PC-3 (cell line): Measurements from ENCODE around the gene CHRM2. TPM values are rescaled to one million over a fixed set of nuclear protein-coding genes. Genes with fewer than 3 reads are reported as not detected.

ENCODE experiments used
- ATAC-seq: fragments of 200-7000 bp; cut with Tn5 transposase; 2 replicates; pipeline ENCODE4 v1.9.1; 2020; ENCODE audit warnings: mild to moderate bottlenecking, moderate library complexity
- BruUV-seq: library from RNA; stranded (reverse); fragments of 400-500 nt; replicated peaks from 2 replicates; lab custom pipeline; 2021; lab: Mats Ljungman, UMichigan
- CTCF ChIA-PET: fragments of 300-600 bp; sonication (Branson Sonifier 250); formaldehyde crosslinking; loops from one replicate; lab custom pipeline; 2022; ENCODE audit warnings: antibody characterized with exemption; lab: Charles Lee
- POLR2A ChIA-PET: fragments of 300-600 bp; sonication (Branson Sonifier 250); formaldehyde crosslinking; loops from one replicate; lab custom pipeline; 2022; ENCODE audit warnings: antibody characterized with exemption; ENCODE audit not compliant: unreplicated experiment; lab: Charles Lee
- DNase-seq: peaks from one replicate; pipeline ENCODE4 v3.0.0-alpha.2; 2015
- H2AFZ ChIP-seq: fragments of 300-600 bp; sonication (generic); 2 replicates; pipeline ENCODE4 v1.6.0; 2016; ENCODE audit warnings: antibody characterized with exemption, low read length
- H3F3A ChIP-seq: fragments of 300-600 bp; sonication (generic); one replicate; pipeline ENCODE4 v1.6.0; 2017; ENCODE audit warnings: antibody characterized with exemption, low read length, control low read depth, mild to moderate bottlenecking; ENCODE audit not compliant: unreplicated experiment
- H3K27ac ChIP-seq: fragments of 300-600 bp; sonication (generic); 2 replicates; pipeline ENCODE4 v1.5.1; 2016; ENCODE audit warnings: mild to moderate bottlenecking, low read length
- H3K27me3 ChIP-seq: fragments of 300-600 bp; sonication (generic); 2 replicates; pipeline ENCODE4 v1.6.1; 2016; ENCODE audit warnings: low read length, mixed read lengths
- H3K36me3 ChIP-seq: fragments of 300-600 bp; sonication (generic); 2 replicates; pipeline ENCODE4 v1.6.1; 2016; ENCODE audit warnings: low read depth, mixed run types, low read length, mixed read lengths
- H3K4me1 ChIP-seq: fragments of 300-600 bp; sonication (generic); 2 replicates; pipeline ENCODE4 v1.5.1; 2016; ENCODE audit warnings: low read length; ENCODE audit not compliant: insufficient read depth
- H3K4me2 ChIP-seq: fragments of 300-600 bp; sonication (generic); 2 replicates; pipeline ENCODE4 v1.6.0; 2016; ENCODE audit warnings: low read length
- H3K4me3 ChIP-seq: fragments of 300-600 bp; sonication (generic); 2 replicates; pipeline ENCODE4 v1.5.1; 2016; ENCODE audit warnings: mild to moderate bottlenecking, low read length, mixed read lengths
- H3K79me2 ChIP-seq: fragments of 300-600 bp; sonication (generic); 2 replicates; pipeline ENCODE4 v1.6.1; 2017; ENCODE audit warnings: low read length, mixed read lengths
- H3K9ac ChIP-seq: fragments of 300-600 bp; sonication (generic); 2 replicates; pipeline ENCODE4 v1.6.0; 2016; ENCODE audit warnings: mild to moderate bottlenecking, low read length
- H3K9me2 ChIP-seq: fragments of 300-600 bp; sonication (generic); replicated peaks from 2 replicates; pipeline ENCODE4 v1.6.1; 2016; ENCODE audit warnings: mixed run types, low read length, mixed read lengths
- H3K9me3 ChIP-seq: fragments of 300-600 bp; sonication (generic); 2 replicates; pipeline ENCODE4 v1.6.1; 2016; ENCODE audit warnings: low read length, mixed read lengths
- H4K20me1 ChIP-seq: fragments of 300-600 bp; sonication (generic); 2 replicates; pipeline ENCODE4 v1.6.1; 2016; ENCODE audit warnings: low read length, mixed read lengths
- CTCF ChIP-seq: fragments of 300-600 bp; sonication (generic); conservative IDR thresholded peaks from 2 replicates; pipeline ENCODE4 v1.5.1; 2017; ENCODE audit warnings: antibody characterized with exemption, low read depth, mild to moderate bottlenecking, low read length
- EZH2 ChIP-seq: fragments of 300-600 bp; sonication (generic); IDR thresholded peaks from one replicate; pipeline ENCODE4 v1.6.1; 2017; ENCODE audit warnings: antibody characterized with exemption, mild to moderate bottlenecking, low read length; ENCODE audit not compliant: unreplicated experiment
- EZH2phosphoT487 ChIP-seq: fragments of 300-600 bp; sonication (generic); IDR thresholded peaks from 2 replicates; pipeline ENCODE4 v1.6.1; 2018; ENCODE audit warnings: mild to moderate bottlenecking, antibody characterized with exemption, low read length, borderline replicate concordance
- intact Hi-C: fragments of 100-400 bp; cut with micrococcal nuclease; formaldehyde crosslinking; loops from 2 replicates; pipeline ENCODE4 v1.9.0; 2023
- total RNA-seq: library from RNA; depleted of rRNA; stranded (reverse); fragments of >200 nt; gene quantifications from 2 replicates; pipeline ENCODE4 v1.2.3, GENCODE V29; 2014

Gene CHRM2
- total RNA-seq, 1 experiment from 2014 or later, result not detected

DNA sequence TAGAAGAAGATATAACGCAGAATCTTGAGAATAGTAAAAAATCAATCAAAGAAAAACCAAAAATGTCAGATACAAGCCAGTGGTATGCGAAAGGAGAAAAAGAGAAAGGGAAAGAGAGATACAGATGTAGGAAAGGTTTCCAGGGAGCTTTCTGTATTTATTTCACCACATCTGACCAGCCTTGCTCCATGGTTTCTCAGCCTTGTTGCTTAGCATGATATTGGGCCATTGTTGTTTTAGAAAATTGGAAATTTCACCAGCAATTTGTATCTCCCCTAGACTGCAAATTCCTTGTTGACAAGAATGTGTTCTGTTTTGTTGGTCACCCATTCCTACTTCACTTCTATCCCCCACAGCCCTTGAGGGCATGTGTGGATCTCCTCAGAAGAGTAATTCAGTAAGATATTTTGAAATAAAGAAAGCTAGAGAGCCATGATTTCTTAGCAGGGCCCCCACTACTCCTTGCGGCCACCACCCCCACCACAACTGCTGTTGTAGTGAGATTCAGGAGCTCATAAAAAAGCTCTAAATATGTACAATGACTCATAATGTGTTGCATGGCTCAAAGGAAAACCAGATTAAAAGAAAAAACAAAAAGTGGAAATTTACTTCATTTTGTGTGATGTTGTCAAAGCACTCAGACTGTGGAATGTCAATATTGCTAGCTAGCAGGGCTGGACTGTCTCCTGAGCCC lies 138.7 kb downstream of the CHRM2 start:
- peak; percentile 72 for ATAC-seq

GRCh38 chr7:137009404-137009803 lies 141.0 kb downstream of the CHRM2 start:
- CTCF ChIA-PET, result no interaction called here
- H3K4me3 ChIP-seq, result no peak overlapping the region
- no peaks in the 10 kb centered on the region for H3K79me2 ChIP-seq
- no peak overlapping the region for H2AFZ ChIP-seq
- no peaks in the 10 kb centered on the region for H3K9me2 ChIP-seq
- TF ChIP-seq EZH2 (no peak), EZH2phosphoT487 (no peak), CTCF (no peak)
- no peak overlapping the region for H3K27ac ChIP-seq
- no peaks in the 10 kb centered on the region for H4K20me1 ChIP-seq
- no peak overlapping the region for H3K9ac ChIP-seq
- ATAC-seq (no peak), DNase-seq (no peak)
- no TSS peak for BruUV-seq
- H3K9me3 ChIP-seq, result no peaks in the 10 kb centered on the region
- H3F3A ChIP-seq, result no peaks in the 10 kb centered on the region
- peaks cover 24% of the 10 kb centered on the region for H3K4me1 ChIP-seq
- POLR2A ChIA-PET, result no interaction called here
- H3K36me3 ChIP-seq, result no peaks in the 10 kb centered on the region
- intact Hi-C loops, result loop anchor here (5.0 kb wide), 1 partner anchor 48 kb away; no protein-coding TSS in a partner anchor
- H3K4me2 ChIP-seq, result no peak overlapping the region
- H3K27me3 ChIP-seq, result no peaks in the 10 kb centered on the region

More for the DNA sequence above, 138.7 kb downstream of the CHRM2 start:
- H3K4me2 ChIP-seq, result peak overlapping the region; percentile 1; the same call in 1 of the 2 replicates
- no peak overlapping the region for H3K27ac ChIP-seq
- peak; percentile 33 for DNase-seq
- no peaks in the 10 kb centered on the region for H3K27me3 ChIP-seq
- H2AFZ ChIP-seq, result no peak overlapping the region
- no peaks in the 10 kb centered on the region for H3K9me2 ChIP-seq
- H3K4me1 ChIP-seq, result peaks cover 24% of the 10 kb centered on the region
- no peaks in the 10 kb centered on the region for H3K36me3 ChIP-seq
- POLR2A ChIA-PET, result no interaction called here
- H3K79me2 ChIP-seq, result no peaks in the 10 kb centered on the region
- intact Hi-C loops, result loop anchor here (5.0 kb wide), 1 partner anchor 50 kb away; no protein-coding TSS in a partner anchor
- no peaks in the 10 kb centered on the region for H4K20me1 ChIP-seq
- no peak overlapping the region for H3K4me3 ChIP-seq
- BruUV-seq, result no TSS peak
- CTCF ChIA-PET, result no interaction called here
- H3F3A ChIP-seq, result no peaks in the 10 kb centered on the region
- TF ChIP-seq EZH2 (no peak), EZH2phosphoT487 (no peak), CTCF (no peak)
- H3K9me3 ChIP-seq, result no peaks in the 10 kb centered on the region
- H3K9ac ChIP-seq, result no peak overlapping the region

GRCh38 chr7:137015015-137015414 lies 146.6 kb downstream of the CHRM2 start:
- no peak overlapping the region for H3K4me3 ChIP-seq
- no peak for DNase-seq
- H3K4me1 ChIP-seq, result no peaks in the 10 kb centered on the region
- H3K4me2 ChIP-seq, result no peak overlapping the region
- no peak for TF ChIP-seq EZH2phosphoT487
- TF ChIP-seq CTCF, result no peak
- TF ChIP-seq EZH2, result no peak
- no TSS peak for BruUV-seq
- H3K79me2 ChIP-seq, result no peaks in the 10 kb centered on the region
- ChIA-PET CTCF (no interaction called here), POLR2A (no interaction called here)
- no peak overlapping the region for H2AFZ ChIP-seq
- no peaks in the 10 kb centered on the region for H3K36me3 ChIP-seq
- ATAC-seq, result no peak
- no peaks in the 10 kb centered on the region for H3K9me2 ChIP-seq
- H3K9me3 ChIP-seq, result no peaks in the 10 kb centered on the region
- H3K27ac ChIP-seq, result no peak overlapping the region
- H3K9ac ChIP-seq, result no peak overlapping the region
- no peaks in the 10 kb centered on the region for H3F3A ChIP-seq
- intact Hi-C loops, result no loop called here
- H4K20me1 ChIP-seq, result no peaks in the 10 kb centered on the region
- no peaks in the 10 kb centered on the region for H3K27me3 ChIP-seq
